GM12878 (cell line): ENCODE measurements around the gene PHF21B. TPM values are rescaled to one million over a fixed set of nuclear protein-coding genes. Genes with fewer than 3 reads are reported as not detected.

Source experiments
- ATAC-seq: fragments of 200-7000 bp; cut with Tn5 transposase; 3 replicates; pipeline ENCODE4 v1.9.1; 2020; ENCODE audit warnings: mild to moderate bottlenecking, moderate library complexity
- BruUV-seq: library from RNA; stranded (reverse); fragments of 400-500 nt; replicated peaks from 2 replicates; lab custom pipeline; 2021; lab: Mats Ljungman, UMichigan
- CTCF ChIA-PET: fragments of 300-600 bp; sonication (Branson Sonifier 250); formaldehyde crosslinking; extraction: SDS; loops from one replicate; lab custom pipeline; 2021; ENCODE audit warnings: inconsistent platforms; lab: Yijun Ruan, JAX
- POLR2A ChIA-PET: fragments of 350-600 bp; formaldehyde crosslinking; extraction: SDS; loops from one replicate; lab custom pipeline; 2021; ENCODE audit warnings: inconsistent platforms; lab: Charles Lee
- RAD21 ChIA-PET: fragments of 300-600 bp; sonication (Branson Sonifier 250); formaldehyde crosslinking; loops from one replicate; lab custom pipeline; 2023; ENCODE audit warnings: antibody characterized with exemption; ENCODE audit not compliant: unreplicated experiment; lab: Charles Lee
- SMC1A ChIA-PET: fragments of 300-600 bp; sonication (Branson Sonifier 250); formaldehyde crosslinking; loops from one replicate; lab custom pipeline; 2023; ENCODE audit not compliant: unreplicated experiment, uncharacterized antibody; lab: Charles Lee
- DNase-seq: peaks from one replicate; pipeline ENCODE4 v3.0.0-alpha.2; 2011; ENCODE audit warnings: low read depth, low spot score
- FAIRE-seq: peaks from 3 replicates; lab custom pipeline; 2011; peaks lifted over from hg19 to GRCh38; lab: Jason Lieb, UNC
- H2AFZ ChIP-seq: 2 replicates; pipeline ENCODE4 v1.6.0; 2011; ENCODE audit warnings: low read depth, low read length, control low read depth; ENCODE audit not compliant: control insufficient read depth
- H3K27ac ChIP-seq: 2 replicates; pipeline ENCODE4 v1.5.1; 2011; ENCODE audit warnings: control low read depth; ENCODE audit not compliant: control insufficient read depth, insufficient read depth
- H3K27me3 ChIP-seq, 2 experiments: replicated peaks in 1 of 2; 2 replicates each; pipeline versions ENCODE4 v1.6.0 to v1.6.1; 2011; ENCODE audit warnings: low read length in 1 of 2; ENCODE audit not compliant: control insufficient read depth in 2 of 2, insufficient read depth in 2 of 2
- H3K36me3 ChIP-seq, 2 experiments: 2 replicates each; pipeline ENCODE4 v1.5.1; 2011; ENCODE audit warnings: low read length in 1 of 2; ENCODE audit not compliant: control insufficient read depth in 2 of 2, insufficient read depth in 2 of 2
- H3K4me1 ChIP-seq: 2 replicates; pipeline ENCODE4 v1.6.1; 2011; ENCODE audit warnings: mild to moderate bottlenecking, low read length, moderate library complexity, mixed read lengths; ENCODE audit not compliant: control insufficient read depth, insufficient read depth
- H3K4me2 ChIP-seq: 2 replicates; pipeline ENCODE4 v1.6.0; 2011; ENCODE audit warnings: control low read depth; ENCODE audit not compliant: control insufficient read depth, insufficient read depth
- H3K4me3 ChIP-seq: fragments of 200-600 bp; sonication (generic); 2 replicates; pipeline ENCODE4 v1.5.1; 2016
- H3K79me2 ChIP-seq: 2 replicates; pipeline ENCODE4 v1.6.0; 2011; ENCODE audit warnings: low read length; ENCODE audit not compliant: control insufficient read depth, insufficient read depth
- H3K9ac ChIP-seq: 2 replicates; pipeline ENCODE4 v1.8.0; 2011; ENCODE audit warnings: low read length, control low read depth, mixed read lengths; ENCODE audit not compliant: control insufficient read depth, insufficient read depth
- H3K9me3 ChIP-seq: replicated peaks from 3 replicates; pipeline ENCODE4 v1.5.1; 2011; ENCODE audit warnings: mild to moderate bottlenecking, low read length; ENCODE audit not compliant: control insufficient read depth, insufficient read depth
- H4K20me1 ChIP-seq: 2 replicates; pipeline ENCODE4 v1.6.0; 2011; ENCODE audit not compliant: control insufficient read depth, insufficient read depth
- EZH2 ChIP-seq: IDR thresholded peaks from 2 replicates; pipeline ENCODE4 v1.6.1; 2012; ENCODE audit warnings: low read depth, mild to moderate bottlenecking, control low read depth, inconsistent platforms, low read length, borderline replicate concordance; ENCODE audit not compliant: control insufficient read depth
- HDAC2 ChIP-seq: fragments of 200-600 bp; sonication (generic); IDR thresholded peaks from 2 replicates; pipeline ENCODE4 v1.6.1; 2017
- IRF4 ChIP-seq: IDR thresholded peaks from 2 replicates; pipeline ENCODE4 v1.6.1; 2011; ENCODE audit warnings: low read depth, low read length
- KAT2A ChIP-seq: conservative IDR thresholded peaks from 2 replicates; pipeline ENCODE4 v1.6.1; 2011; ENCODE audit warnings: low read depth, low read length; ENCODE audit not compliant: control insufficient read depth
- MYC ChIP-seq: IDR thresholded peaks from 2 replicates; pipeline ENCODE4 v1.6.1; 2011; ENCODE audit warnings: mild to moderate bottlenecking, low read length, moderate library complexity, inconsistent platforms; ENCODE audit not compliant: insufficient read depth, insufficient replicate concordance, insufficient read length, severe bottlenecking
- NR2C1 ChIP-seq: fragments of 450-650 bp; IDR thresholded peaks from 2 replicates; pipeline ENCODE4 v1.6.1; 2017; ENCODE audit warnings: antibody characterized with exemption, mild to moderate bottlenecking, moderate library complexity
- NR2F1 ChIP-seq: fragments of 450-650 bp; conservative IDR thresholded peaks from 2 replicates; pipeline ENCODE4 v1.6.1; 2017; ENCODE audit warnings: mild to moderate bottlenecking
- POU2F2 ChIP-seq: IDR thresholded peaks from 3 replicates; pipeline ENCODE4 v1.6.1; 2011; ENCODE audit warnings: low read depth, mild to moderate bottlenecking, low read length, borderline replicate concordance
- RELA ChIP-seq: fragments of 450-650 bp; IDR thresholded peaks from 2 replicates; pipeline ENCODE4 v1.8.0; 2014; ENCODE audit warnings: borderline replicate concordance; ENCODE audit not compliant: partially characterized antibody
- REST ChIP-seq: IDR thresholded peaks from 2 replicates; pipeline ENCODE4 v1.6.1; 2012; ENCODE audit warnings: mild to moderate bottlenecking, low read depth, low read length
- SIX5 ChIP-seq: IDR thresholded peaks from 2 replicates; pipeline ENCODE4 v1.6.1; 2011; ENCODE audit warnings: mild to moderate bottlenecking, low read depth, low read length, moderate library complexity; ENCODE audit not compliant: severe bottlenecking
- SMC3 ChIP-seq: IDR thresholded peaks from 2 replicates; pipeline ENCODE4 v1.6.1; 2011; ENCODE audit warnings: low read length, improper control_type of control experiment, borderline replicate concordance
- TCF12 ChIP-seq: IDR thresholded peaks from 2 replicates; pipeline ENCODE4 v1.6.1; 2011; ENCODE audit warnings: low read depth, mild to moderate bottlenecking, low read length
- YBX1 ChIP-seq: fragments of 450-650 bp; IDR thresholded peaks from 2 replicates; pipeline ENCODE4 v1.6.1; 2016; ENCODE audit warnings: antibody characterized with exemption
- ZBED1 ChIP-seq: IDR thresholded peaks from 2 replicates; pipeline ENCODE4 v1.6.1; 2016; ENCODE audit warnings: borderline replicate concordance
- ZNF207 ChIP-seq: fragments of 450-650 bp; IDR thresholded peaks from 2 replicates; pipeline ENCODE4 v1.6.1; 2014; ENCODE audit warnings: antibody characterized with exemption, mild to moderate bottlenecking, borderline replicate concordance
- ZNF592 ChIP-seq: fragments of 450-650 bp; IDR thresholded peaks from 2 replicates; pipeline ENCODE4 v1.6.1; 2017; ENCODE audit warnings: mild to moderate bottlenecking, moderate library complexity
- WGBS: methylation state at CpG from one replicate; pipeline ENCODE4 v1.1.6; 2016; ENCODE audit warnings: low lambda C conversion rate; ENCODE audit not compliant: insufficient replicate concordance, insufficient coverage; ENCODE audit errors: missing lambda C conversion rate; 5-methylcytosine and 5-hydroxymethylcytosine counted together
- in situ Hi-C: fragments of 300-500 bp; cut with MboI; formaldehyde crosslinking; loops from 9 replicates; pipeline ENCODE4 v1.14.3; 2018; ENCODE audit warnings: mixed read lengths
- intact Hi-C: fragments of 100-400 bp; cut with micrococcal nuclease; formaldehyde crosslinking; loops from one replicate; pipeline ENCODE4 v1.14.2; 2022; ENCODE audit not compliant: unreplicated experiment
- polyA plus RNA-seq, 11 experiments: library from polyadenylated mRNA; depleted of rRNA in 4 of 11; unstranded in 6 of 11; stranded (reverse) in 5 of 11; fragments of >200 nt; fragmentation: Nextera tagmentation in 4 of 11; fragmentation: Illumina TruSeq in 1 of 11; extraction: Ambion mirVana in 4 of 11; extraction: Trizol in 1 of 11; gene quantifications; 1 replicate in 1 of 11; 2 replicates in 10 of 11; pipeline versions ENCODE4 v1.2.1 to v1.2.3, GENCODE V29; 2011 to 2016; ENCODE audit warnings: inconsistent platforms in 2 of 11, missing spikeins in 2 of 11, low read depth in 1 of 11
- total RNA-seq, 4 experiments: library from RNA; depleted of rRNA in 3 of 4; stranded (reverse); fragments of >200 nt in 3 of 4; fragmentation: Illumina TruSeq in 1 of 4; extraction: Trizol in 1 of 4; gene quantifications; 2 replicates each; pipeline versions ENCODE4 v1.2.1 to v1.2.3, GENCODE V29; 2013 to 2021

Gene PHF21B
- total and polyA plus RNA-seq, 10 of the 15 experiments (the other 5 are each of a cell fraction or from before 2014, with no cell fraction given) = 0.03 to 0.35 TPM; not detected in 8

- ChIA-PET SMC1A (no interaction called here), POLR2A (no interaction called here)
- in situ Hi-C loops = no loop called here
- no peak for TF ChIP-seq YBX1
- TF ChIP-seq NR2C1 = no peak
- no peak for TF ChIP-seq IRF4
- TF ChIP-seq EZH2 = no peak
- TF ChIP-seq ZBED1 = no peak
- TF ChIP-seq RELA = no peak
- TF ChIP-seq TCF12 = no peak
- no peak for TF ChIP-seq NR2F1
- no peak for TF ChIP-seq ZNF207
- no peak for TF ChIP-seq MYC
- no peak for TF ChIP-seq KAT2A
- no peak for TF ChIP-seq REST
- no peak for TF ChIP-seq POU2F2
- no peak for TF ChIP-seq HDAC2
- TF ChIP-seq SIX5 = no peak
- no peak for TF ChIP-seq SMC3
- TF ChIP-seq ZNF592 = no peak
These were observed 23.8 kb downstream of the PHF21B start for GRCh38 chr22:44985906-44986527.

More at GRCh38 chr22:44985906-44986527, 23.8 kb downstream of the PHF21B start:
- FAIRE-seq (no peak), ATAC-seq (no peak), DNase-seq (no peak)
- 30% methylated on average over 4 of the region's 4 CpGs for WGBS
- Histone ChIP-seq H3K4me3 (no peak overlapping the region), H2AFZ (no peak overlapping the region), H3K9ac (no peak overlapping the region), H3K79me2 (no peaks in the 10 kb centered on the region), H3K4me1 (no peaks in the 10 kb centered on the region), H4K20me1 (no peaks in the 10 kb centered on the region), H3K27ac (no peak overlapping the region), H3K27me3 (peaks cover 0 to 1% of the 10 kb centered on the region in 2 experiments; a peak in 3 of 4 replicates), H3K36me3 (no peaks in the 10 kb centered on the region), H3K4me2 (no peak overlapping the region), H3K9me3 (no peaks in the 10 kb centered on the region; the same call in 2 of the 3 replicates)
- ChIA-PET RAD21 (no interaction called here), CTCF (no interaction called here)
- BruUV-seq = no TSS peak
- intact Hi-C loops = no loop called here
